Central memory CD4-positive, alpha-beta T cell (primary cell): ENCODE results near the gene ZNF771.
A peak's percentile ranks its signal among the peaks of the same experiment; 100 is the strongest.
"Not testable (repeated sequence)": the region's sequence is repeated elsewhere in the genome, so short reads cannot be mapped to it uniquely, and the experiment has no call there.

Experiments
- DNase-seq: peaks from one replicate; pipeline ENCODE4 v3.0.0; 2022

Gene ZNF771

GRCh38 chr16:30438835-30439234 lies 31.4 kb downstream of the ZNF771 start:
- DNase-seq = no peak

GRCh38 chr16:30439720-30440348 lies 32.4 kb downstream of the ZNF771 start:
- DNase-seq = no peak

GRCh38 chr16:30443631-30444030 lies 36.2 kb downstream of the ZNF771 start:
- DNase-seq = no peak

- no peak for DNase-seq
These were observed 37.1 kb downstream of the ZNF771 start for GRCh38 chr16:30444231-30445148.

GRCh38 chr16:30445149-30445407 lies 37.7 kb downstream of the ZNF771 start:
- no peak for DNase-seq

GRCh38 chr16:30445408-30446202 lies 38.2 kb downstream of the ZNF771 start, which contains the start of gene SEPHS2:
Gene SEPHS2 (minus strand): TSS chr16:30445874. CDS start chr16:30445727, 147 bp downstream.
- DNase-seq = peak; percentile 93

- DNase-seq = no peak
These were observed 38.8 kb downstream of the ZNF771 start for GRCh38 chr16:30446203-30446595.

- DNase-seq = no peak
These were observed 40.3 kb downstream of the ZNF771 start for GRCh38 chr16:30447512-30448226.

- no peak for DNase-seq
These were observed 41.7 kb downstream of the ZNF771 start for GRCh38 chr16:30449116-30449435.

GRCh38 chr16:30452709-30453580 lies 45.5 kb downstream of the ZNF771 start:
- not testable (repeated sequence) for DNase-seq

- no peak for DNase-seq
These were observed 48.9 kb downstream of the ZNF771 start for GRCh38 chr16:30456302-30456701.

- DNase-seq = no peak
These were observed 49.9 kb downstream of the ZNF771 start for GRCh38 chr16:30457256-30457655.

- DNase-seq = no peak
These were observed 50.5 kb downstream of the ZNF771 start for GRCh38 chr16:30457743-30458560.

GRCh38 chr16:30458561-30459394 lies 51.4 kb downstream of the ZNF771 start:
- peak; percentile 76 for DNase-seq

GRCh38 chr16:30459456-30459855 lies 52.0 kb downstream of the ZNF771 start:
- DNase-seq = no peak

GRCh38 chr16:30461426-30461825 lies 54.0 kb downstream of the ZNF771 start:
- not testable (repeated sequence) for DNase-seq

- no peak for DNase-seq
These were observed 56.7 kb downstream of the ZNF771 start for GRCh38 chr16:30464078-30464477.
